Astrocyte (in vitro differentiated cells and primary cell): Measurements from ENCODE around the gene COPS3. TPM values are rescaled to one million over a fixed set of nuclear protein-coding genes. Genes with fewer than 3 reads are reported as not detected.

Source experiments
- DNase-seq: peaks from one replicate; pipeline ENCODE4 v3.0.0-alpha.2; 2010; ENCODE audit warnings: low read depth
- FAIRE-seq: peaks from 2 replicates; lab custom pipeline; 2011; peaks lifted over from hg19 to GRCh38; lab: Jason Lieb, UNC
- H2AFZ ChIP-seq: 2 replicates; pipeline ENCODE4 v1.6.0; 2012; ENCODE audit warnings: low read depth, low read length, inconsistent platforms
- H3K27ac ChIP-seq: 2 replicates; pipeline ENCODE4 v1.5.1; 2011; ENCODE audit warnings: low read depth, low read length, inconsistent platforms
- H3K27me3 ChIP-seq: 2 replicates; pipeline ENCODE4 v1.6.0; 2011; ENCODE audit warnings: low read length, inconsistent platforms; ENCODE audit not compliant: insufficient read depth
- H3K36me3 ChIP-seq: 2 replicates; pipeline ENCODE4 v1.5.1; 2011; ENCODE audit warnings: low read length, inconsistent platforms; ENCODE audit not compliant: insufficient read depth
- H3K4me1 ChIP-seq: 2 replicates; pipeline ENCODE4 v1.5.1; 2011; ENCODE audit warnings: low read length, inconsistent platforms; ENCODE audit not compliant: insufficient read depth
- H3K4me2 ChIP-seq: 2 replicates; pipeline ENCODE4 v1.6.0; 2012; ENCODE audit warnings: low read length, inconsistent platforms
- H3K4me3 ChIP-seq: 2 replicates; pipeline ENCODE4 v1.5.1; 2011; ENCODE audit warnings: low read depth, mild to moderate bottlenecking, low read length, inconsistent platforms; ENCODE audit not compliant: insufficient read depth
- H3K79me2 ChIP-seq: 2 replicates; pipeline ENCODE4 v1.6.0; 2012; ENCODE audit warnings: mild to moderate bottlenecking, low read length, inconsistent platforms; ENCODE audit not compliant: insufficient read depth
- H3K9ac ChIP-seq: 2 replicates; pipeline ENCODE4 v1.6.0; 2012; ENCODE audit warnings: mild to moderate bottlenecking, low read length, inconsistent platforms
- H3K9me3 ChIP-seq: 2 replicates; pipeline ENCODE4 v1.5.1; 2012; ENCODE audit warnings: low read depth, mild to moderate bottlenecking, low read length, inconsistent platforms; ENCODE audit not compliant: insufficient read depth
- H4K20me1 ChIP-seq: 2 replicates; pipeline ENCODE4 v1.6.0; 2012; ENCODE audit warnings: low read length, inconsistent platforms; ENCODE audit not compliant: insufficient read depth
- H3K27ac Mint-ChIP-seq: one replicate; pipeline ENCODE4 v1.8.0; 2021; ENCODE audit warnings: mild to moderate bottlenecking, mixed read lengths; ENCODE audit not compliant: unreplicated experiment
- H3K27me3 Mint-ChIP-seq: one replicate; pipeline ENCODE4 v1.8.0; 2021; ENCODE audit warnings: low read depth, mixed read lengths; ENCODE audit not compliant: unreplicated experiment
- H3K36me3 Mint-ChIP-seq: one replicate; pipeline ENCODE4 v1.8.0; 2021; ENCODE audit warnings: low read depth, mixed read lengths; ENCODE audit not compliant: unreplicated experiment
- H3K4me1 Mint-ChIP-seq: one replicate; pipeline ENCODE4 v1.8.0; 2021; ENCODE audit warnings: low read depth, mixed read lengths; ENCODE audit not compliant: unreplicated experiment
- H3K4me3 Mint-ChIP-seq: one replicate; pipeline ENCODE4 v1.8.0; 2021; ENCODE audit warnings: mild to moderate bottlenecking, moderate library complexity, mixed read lengths; ENCODE audit not compliant: unreplicated experiment
- H3K9me3 Mint-ChIP-seq: one replicate; pipeline ENCODE4 v1.8.0; 2021; ENCODE audit warnings: mild to moderate bottlenecking, mixed read lengths; ENCODE audit not compliant: unreplicated experiment
- CTCF ChIP-seq: IDR thresholded peaks from 2 replicates; pipeline ENCODE4 v1.5.1; 2011; ENCODE audit warnings: low read depth, mild to moderate bottlenecking, inconsistent platforms, low read length, moderate library complexity; ENCODE audit not compliant: insufficient read depth
- EZH2 ChIP-seq: IDR thresholded peaks from 2 replicates; pipeline ENCODE4 v1.6.1; 2012; ENCODE audit warnings: mild to moderate bottlenecking, low read length, inconsistent platforms; ENCODE audit not compliant: insufficient read depth
- total RNA-seq: library from RNA; stranded (reverse); gene quantifications from 2 replicates; pipeline ENCODE4 v1.2.1, GENCODE V29; 2021

Gene COPS3
- total RNA-seq, 1 donor from 2014 or later: 76.8 TPM

- no peak for DNase-seq
Measured at GRCh38 chr17:17313350-17313991, 32.4 kb upstream of the COPS3 start.

GRCh38 chr17:17309356-17309755, 28.3 kb upstream of the COPS3 start:
- H3K4me3 ChIP-seq: no peak overlapping the region
- H2AFZ ChIP-seq: no peak overlapping the region
- no peak for TF ChIP-seq EZH2
- no peak for TF ChIP-seq CTCF
- H3K9me3 ChIP-seq: no peaks in the 10 kb centered on the region
- Mint-ChIP-seq H3K27ac (no peak overlapping the region), H3K9me3 (no peaks in the 10 kb centered on the region), H3K36me3 (peaks cover 2% of the 10 kb centered on the region), H3K4me1 (peaks cover 3% of the 10 kb centered on the region), H3K4me3 (no peak overlapping the region), H3K27me3 (no peaks in the 10 kb centered on the region)
- H3K27me3 ChIP-seq: no peaks in the 10 kb centered on the region
- H3K79me2 ChIP-seq: no peaks in the 10 kb centered on the region
- DNase-seq: no peak
- H3K4me2 ChIP-seq: no peak overlapping the region
- H3K36me3 ChIP-seq: no peaks in the 10 kb centered on the region
- H4K20me1 ChIP-seq: no peaks in the 10 kb centered on the region
- no peaks in the 10 kb centered on the region for H3K4me1 ChIP-seq
- H3K27ac ChIP-seq: no peak overlapping the region
- FAIRE-seq: no peak
- H3K9ac ChIP-seq: no peak overlapping the region

More at GRCh38 chr17:17313350-17313991, 32.4 kb upstream of the COPS3 start:
- TF ChIP-seq EZH2 (no peak), CTCF (no peak)
- Histone ChIP-seq H3K4me2 (no peak overlapping the region), H3K4me1 (no peaks in the 10 kb centered on the region), H2AFZ (peak overlapping the region; percentile 39), H3K4me3 (no peak overlapping the region), H3K36me3 (no peaks in the 10 kb centered on the region), H3K27ac (no peak overlapping the region), H3K9ac (no peak overlapping the region), H3K27me3 (no peaks in the 10 kb centered on the region), H3K79me2 (no peaks in the 10 kb centered on the region), H4K20me1 (no peaks in the 10 kb centered on the region), H3K9me3 (no peaks in the 10 kb centered on the region)
- FAIRE-seq: no peak
- peak overlapping the region; percentile 45 for H3K4me3 Mint-ChIP-seq
- no peak overlapping the region for H3K27ac Mint-ChIP-seq
- no peaks in the 10 kb centered on the region for H3K4me1 Mint-ChIP-seq
- no peaks in the 10 kb centered on the region for H3K9me3 Mint-ChIP-seq
- no peaks in the 10 kb centered on the region for H3K27me3 Mint-ChIP-seq
- H3K36me3 Mint-ChIP-seq: no peaks in the 10 kb centered on the region

GRCh38 chr17:17305281-17305801, 24.3 kb upstream of the COPS3 start:
- Mint-ChIP-seq H3K4me3 (peak overlapping the region; percentile 47), H3K27me3 (no peaks in the 10 kb centered on the region), H3K9me3 (no peaks in the 10 kb centered on the region), H3K36me3 (peaks cover 2% of the 10 kb centered on the region), H3K4me1 (peaks cover 3% of the 10 kb centered on the region), H3K27ac (peak overlapping the region; percentile 66)
- H2AFZ ChIP-seq: no peak overlapping the region
- no peak for TF ChIP-seq CTCF
- TF ChIP-seq EZH2: no peak
- no peaks in the 10 kb centered on the region for H3K9me3 ChIP-seq
- no peak overlapping the region for H3K4me3 ChIP-seq
- no peaks in the 10 kb centered on the region for H3K36me3 ChIP-seq
- H3K27ac ChIP-seq: no peak overlapping the region
- no peak for FAIRE-seq
- no peaks in the 10 kb centered on the region for H3K79me2 ChIP-seq
- peaks cover 4% of the 10 kb centered on the region for H3K4me1 ChIP-seq
- no peaks in the 10 kb centered on the region for H3K27me3 ChIP-seq
- no peak overlapping the region for H3K4me2 ChIP-seq
- no peak for DNase-seq
- no peaks in the 10 kb centered on the region for H4K20me1 ChIP-seq
- H3K9ac ChIP-seq: no peak overlapping the region
